Mesenchymal stem cell (in vitro differentiated cells and primary cell): Measurements from ENCODE around the gene UGT3A1.

Source experiments
- DNase-seq: peaks from one replicate; pipeline ENCODE4 v3.0.0-alpha.2; 2013
- H2AFZ ChIP-seq: one replicate; pipeline ENCODE4 v1.6.1; 2013; ENCODE audit warnings: low read depth, mild to moderate bottlenecking, control low read depth, inconsistent platforms, low read length, moderate library complexity
- H2AK5ac ChIP-seq: 2 replicates; pipeline ENCODE4 v1.6.1; 2013; ENCODE audit warnings: low read length, moderate library complexity, mild to moderate bottlenecking, inconsistent platforms; ENCODE audit not compliant: severe bottlenecking
- H2BK120ac ChIP-seq: one replicate; pipeline ENCODE4 v1.6.1; 2013; ENCODE audit warnings: low read depth, mild to moderate bottlenecking, inconsistent platforms, low read length, moderate library complexity
- H2BK12ac ChIP-seq, 2 experiments: one replicate each; pipeline ENCODE4 v1.6.1; 2013; ENCODE audit warnings: inconsistent platforms in 2 of 2, low read length in 2 of 2, mild to moderate bottlenecking in 2 of 2, moderate library complexity in 2 of 2, control low read depth in 1 of 2
- H2BK15ac ChIP-seq: one replicate; pipeline ENCODE4 v1.6.1; 2013; ENCODE audit warnings: mild to moderate bottlenecking, low read depth, inconsistent platforms; ENCODE audit not compliant: poor library complexity, severe bottlenecking
- H2BK5ac ChIP-seq: 2 replicates; pipeline ENCODE4 v1.6.1; 2013; ENCODE audit warnings: low read depth, mild to moderate bottlenecking, low read length, control low read depth, inconsistent platforms; ENCODE audit not compliant: poor library complexity, severe bottlenecking
- H3K14ac ChIP-seq, 2 experiments: one replicate each; pipeline ENCODE4 v1.6.1; 2013; ENCODE audit warnings: inconsistent platforms in 2 of 2, low read length in 2 of 2, control low read depth in 1 of 2, mild to moderate bottlenecking in 1 of 2, moderate library complexity in 1 of 2
- H3K18ac ChIP-seq, 2 experiments: one replicate each; pipeline ENCODE4 v1.6.1; 2013; ENCODE audit warnings: inconsistent platforms in 2 of 2, low read length in 2 of 2, control low read depth in 1 of 2, low read depth in 1 of 2, mild to moderate bottlenecking in 1 of 2
- H3K23ac ChIP-seq, 2 experiments: one replicate each; pipeline ENCODE4 v1.6.1; 2013; ENCODE audit warnings: inconsistent platforms in 2 of 2, low read length in 2 of 2, mild to moderate bottlenecking in 2 of 2, moderate library complexity in 2 of 2, control low read depth in 1 of 2
- H3K27ac ChIP-seq: 2 replicates; pipeline ENCODE4 v1.5.1; 2013; ENCODE audit warnings: mild to moderate bottlenecking, moderate library complexity, low read length, control low read depth, inconsistent platforms; ENCODE audit not compliant: poor library complexity, severe bottlenecking
- H3K27me3 ChIP-seq, 2 experiments: 2 replicates each; pipeline versions ENCODE4 v1.6.1 to v1.7.0; 2013; ENCODE audit warnings: low read length in 2 of 2, mild to moderate bottlenecking in 2 of 2, moderate library complexity in 2 of 2, control low read depth in 1 of 2, inconsistent platforms in 1 of 2; ENCODE audit not compliant: control insufficient read depth in 1 of 2, insufficient read depth in 1 of 2
- H3K36me3 ChIP-seq, 2 experiments: 2 replicates each; pipeline versions ENCODE4 v1.6.1 to v1.7.0; 2013; ENCODE audit warnings: low read length in 2 of 2, control low read depth in 1 of 2, inconsistent platforms in 1 of 2, low read depth in 1 of 2, mild to moderate bottlenecking in 1 of 2; ENCODE audit not compliant: insufficient read depth in 2 of 2, control insufficient read depth in 1 of 2
- H3K4ac ChIP-seq, 2 experiments: one replicate each; pipeline ENCODE4 v1.6.1; 2013; ENCODE audit warnings: inconsistent platforms in 2 of 2, low read length in 2 of 2, mild to moderate bottlenecking in 2 of 2, moderate library complexity in 2 of 2, control low read depth in 1 of 2, low read depth in 1 of 2
- H3K4me1 ChIP-seq: 2 replicates; pipeline ENCODE4 v1.6.1; 2013; ENCODE audit warnings: low read depth, low read length, control low read depth; ENCODE audit not compliant: control insufficient read depth, insufficient read depth
- H3K4me2 ChIP-seq: 2 replicates; pipeline ENCODE4 v1.6.1; 2013; ENCODE audit warnings: low read length, mild to moderate bottlenecking, inconsistent platforms; ENCODE audit not compliant: poor library complexity, severe bottlenecking
- H3K4me3 ChIP-seq, 2 experiments: 2 replicates each; pipeline versions ENCODE4 v1.5.1 to v1.7.0; 2013; ENCODE audit warnings: low read length in 2 of 2, mild to moderate bottlenecking in 2 of 2, control low read depth in 1 of 2, low read depth in 1 of 2; ENCODE audit not compliant: insufficient read depth in 1 of 2
- H3K79me1 ChIP-seq: replicated peaks from 2 replicates; pipeline ENCODE4 v1.6.1; 2013; ENCODE audit warnings: mild to moderate bottlenecking, control low read depth, low read length, inconsistent platforms; ENCODE audit not compliant: poor library complexity, severe bottlenecking
- H3K9ac ChIP-seq: 2 replicates; pipeline ENCODE4 v1.7.0; 2013; ENCODE audit warnings: mild to moderate bottlenecking, low read length, moderate library complexity
- H3K9me3 ChIP-seq: 2 replicates; pipeline ENCODE4 v1.7.0; 2013; ENCODE audit warnings: mild to moderate bottlenecking, low read length; ENCODE audit not compliant: control insufficient read depth
- H4K8ac ChIP-seq: one replicate; pipeline ENCODE4 v1.6.1; 2013; ENCODE audit warnings: inconsistent platforms, mild to moderate bottlenecking, low read length, moderate library complexity
- H4K91ac ChIP-seq: one replicate; pipeline ENCODE4 v1.6.1; 2013; ENCODE audit warnings: mild to moderate bottlenecking, low read length, inconsistent platforms
- WGBS: methylation state at CpG from one replicate; pipeline ENCODE4 v1.1.7; 2013; ENCODE audit warnings: mixed read lengths; 5-methylcytosine and 5-hydroxymethylcytosine counted together

The UGT3A1 gene

DNA sequence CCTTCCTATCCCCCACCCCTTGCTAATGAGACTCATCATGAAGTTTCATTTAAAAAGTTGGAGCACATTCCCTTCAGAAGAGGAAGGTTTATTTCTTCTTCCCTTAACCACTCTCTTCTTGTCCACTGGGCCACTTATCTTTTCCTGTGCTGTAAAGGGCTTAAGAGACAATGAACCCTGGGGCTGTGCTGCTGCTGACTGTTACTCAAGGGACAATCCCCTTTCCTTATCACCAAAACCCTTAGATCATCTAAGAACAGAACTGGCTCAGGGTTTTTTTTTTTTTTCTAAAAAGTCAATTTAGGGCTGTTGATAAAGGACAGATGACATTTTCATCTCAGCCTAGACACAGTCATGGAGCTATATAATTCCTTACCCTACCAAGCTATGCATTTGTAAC lies 82.4 kb downstream of the UGT3A1 start:
- no peaks in the 10 kb centered on the region for H3K4me1 ChIP-seq
- no peak overlapping the region for H3K4me3 ChIP-seq
- H3K36me3 ChIP-seq = no peaks in the 10 kb centered on the region

DNA sequence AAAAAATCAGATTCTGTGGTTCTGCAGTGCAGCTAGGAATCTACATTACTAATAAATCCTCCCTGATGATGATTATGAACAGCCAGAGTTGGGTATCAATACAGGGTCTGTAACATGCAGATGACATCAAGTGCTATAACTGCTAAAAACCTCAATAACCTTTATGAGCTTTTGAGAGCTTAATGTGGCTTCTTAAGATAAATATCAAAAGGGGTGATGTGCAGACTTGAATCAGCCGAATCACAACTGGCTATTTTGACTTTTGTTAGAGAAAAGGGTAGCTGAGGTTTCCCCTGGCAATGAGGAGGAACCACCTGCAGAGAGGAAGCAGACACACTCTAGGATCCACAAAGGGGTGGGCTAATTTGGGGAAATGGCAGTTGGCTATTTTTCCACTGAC lies 83.0 kb downstream of the UGT3A1 start:
- WGBS = 47% methylated on average over 1 of the region's 1 CpG
- H3K14ac ChIP-seq = no peak overlapping the region
- no peaks in the 10 kb centered on the region for H3K36me3 ChIP-seq
- no peaks in the 10 kb centered on the region for H3K9me3 ChIP-seq
- H3K4me2 ChIP-seq = no peak overlapping the region
- no peak overlapping the region for H2AK5ac ChIP-seq
- no peak overlapping the region for H2BK15ac ChIP-seq
- H2AFZ ChIP-seq = no peak overlapping the region
- no peak overlapping the region for H2BK120ac ChIP-seq
- no peak overlapping the region for H3K4me3 ChIP-seq
- no peaks in the 10 kb centered on the region for H3K27me3 ChIP-seq
- no peak overlapping the region for H3K23ac ChIP-seq
- H4K8ac ChIP-seq = no peak overlapping the region
- no peaks in the 10 kb centered on the region for H3K79me1 ChIP-seq
- no peak overlapping the region for H3K27ac ChIP-seq
- H2BK5ac ChIP-seq = no peak overlapping the region
- H3K4ac ChIP-seq = no peak overlapping the region
- no peak for DNase-seq
- H2BK12ac ChIP-seq = peak overlapping the region in 1 of 2 experiments; percentile 42
- H3K4me1 ChIP-seq = no peaks in the 10 kb centered on the region
- H4K91ac ChIP-seq = no peak overlapping the region
- no peak overlapping the region for H3K18ac ChIP-seq
- no peak overlapping the region for H3K9ac ChIP-seq

More for the DNA sequence above, 82.4 kb downstream of the UGT3A1 start:
- H2BK120ac ChIP-seq = no peak overlapping the region
- no peak overlapping the region for H2BK5ac ChIP-seq
- no peak overlapping the region for H2BK12ac ChIP-seq
- no peaks in the 10 kb centered on the region for H3K79me1 ChIP-seq
- H3K18ac ChIP-seq = no peak overlapping the region
- no peak overlapping the region for H2BK15ac ChIP-seq
- H2AFZ ChIP-seq = no peak overlapping the region
- H4K8ac ChIP-seq = no peak overlapping the region
- no peaks in the 10 kb centered on the region for H3K9me3 ChIP-seq
- H3K9ac ChIP-seq = no peak overlapping the region
- no peak overlapping the region for H3K23ac ChIP-seq
- H3K27ac ChIP-seq = no peak overlapping the region
- no peak overlapping the region for H2AK5ac ChIP-seq
- H3K4me2 ChIP-seq = no peak overlapping the region
- no peak overlapping the region for H4K91ac ChIP-seq
- H3K4ac ChIP-seq = no peak overlapping the region
- H3K27me3 ChIP-seq = no peaks in the 10 kb centered on the region
- no peak overlapping the region for H3K14ac ChIP-seq
- no peak for DNase-seq

DNA sequence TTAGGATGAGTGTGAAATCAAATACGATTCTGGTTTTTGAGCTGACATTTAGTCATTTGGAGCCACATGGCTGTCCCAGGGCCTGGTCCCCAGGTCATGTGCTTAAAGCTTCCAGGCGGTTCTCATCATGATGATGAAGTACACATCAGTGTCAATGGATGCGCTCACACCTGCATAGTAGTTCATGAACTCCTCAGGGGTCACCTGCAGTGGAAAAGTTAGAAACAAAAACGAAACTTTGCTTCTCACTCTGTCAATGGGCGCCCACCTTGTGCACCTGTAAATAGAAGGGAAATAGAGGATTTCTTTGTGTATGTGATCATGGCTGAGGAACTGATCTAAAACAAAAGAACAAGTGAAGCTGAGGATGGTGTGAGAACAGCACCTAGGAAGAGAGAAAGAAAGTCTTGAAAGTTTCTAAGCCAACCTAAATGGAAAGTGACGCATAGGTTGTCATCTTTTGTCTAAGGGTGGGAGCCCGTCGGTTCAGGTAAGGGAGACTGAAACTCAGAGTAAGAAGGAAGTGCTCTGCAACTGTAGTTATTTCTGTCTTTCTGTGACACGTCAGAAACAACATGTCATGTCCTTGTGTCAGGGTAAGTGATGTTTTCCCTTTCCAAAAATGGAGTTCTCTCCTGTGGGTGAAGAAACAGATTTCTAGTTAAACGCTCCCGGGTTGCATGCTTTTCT lies 86.6 kb downstream of the UGT3A1 start:
- no peaks in the 10 kb centered on the region for H3K27me3 ChIP-seq

DNA sequence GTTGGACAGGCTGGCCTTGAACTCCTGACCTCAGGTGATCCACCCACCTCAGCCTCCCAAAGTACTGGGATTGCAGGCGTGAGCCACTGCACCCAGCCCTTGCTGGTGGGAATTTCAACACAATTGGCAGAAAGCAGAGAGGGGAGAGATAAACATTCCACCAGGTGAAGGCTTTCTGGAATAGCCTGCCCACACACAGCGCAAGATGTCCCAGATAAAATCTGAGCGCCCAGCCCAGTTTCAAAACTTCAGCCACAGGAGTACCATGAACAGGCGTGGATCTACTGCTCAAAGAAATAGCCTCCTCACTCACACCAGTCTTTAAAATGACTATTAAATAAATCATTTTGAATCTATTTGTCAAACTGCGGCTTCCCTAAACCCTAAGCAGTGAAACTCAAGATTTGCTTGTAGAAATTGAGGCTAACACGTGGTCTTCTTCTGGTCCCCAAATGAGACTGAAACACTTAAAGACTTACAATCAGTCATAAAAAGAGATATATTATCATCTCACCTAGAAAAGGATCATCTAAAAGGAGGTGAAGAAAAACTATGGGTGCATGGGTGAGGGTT lies 87.5 kb downstream of the UGT3A1 start:
- no peak overlapping the region for H4K8ac ChIP-seq
- H2BK120ac ChIP-seq = no peak overlapping the region
- no peak overlapping the region for H2BK5ac ChIP-seq
- no peaks in the 10 kb centered on the region for H3K36me3 ChIP-seq
- no peak overlapping the region for H3K9ac ChIP-seq
- H3K4me1 ChIP-seq = no peaks in the 10 kb centered on the region
- H3K4me3 ChIP-seq = no peak overlapping the region
- H3K79me1 ChIP-seq = no peaks in the 10 kb centered on the region
- 94% methylated on average over 6 of the region's 6 CpGs for WGBS
- no peak for DNase-seq
- no peak overlapping the region for H4K91ac ChIP-seq
- no peaks in the 10 kb centered on the region for H3K27me3 ChIP-seq
- H2BK12ac ChIP-seq = no peak overlapping the region
- no peak overlapping the region for H3K23ac ChIP-seq
- no peak overlapping the region for H3K4me2 ChIP-seq
- no peaks in the 10 kb centered on the region for H3K9me3 ChIP-seq
- no peak overlapping the region for H2AFZ ChIP-seq
- H2AK5ac ChIP-seq = no peak overlapping the region
- H3K14ac ChIP-seq = no peak overlapping the region
- H3K18ac ChIP-seq = no peak overlapping the region
- H3K4ac ChIP-seq = no peak overlapping the region
- no peak overlapping the region for H2BK15ac ChIP-seq
- no peak overlapping the region for H3K27ac ChIP-seq

More for the DNA sequence above, 86.6 kb downstream of the UGT3A1 start:
- Histone ChIP-seq H2AK5ac (no peak overlapping the region), H3K9ac (no peak overlapping the region), H2BK12ac (no peak overlapping the region), H3K23ac (no peak overlapping the region), H3K4ac (no peak overlapping the region), H3K4me3 (no peak overlapping the region), H3K14ac (no peak overlapping the region), H3K18ac (no peak overlapping the region), H2AFZ (no peak overlapping the region), H3K4me2 (no peak overlapping the region), H4K91ac (no peak overlapping the region), H2BK15ac (no peak overlapping the region), H4K8ac (no peak overlapping the region), H3K9me3 (no peaks in the 10 kb centered on the region), H3K79me1 (no peaks in the 10 kb centered on the region), H2BK5ac (no peak overlapping the region), H2BK120ac (no peak overlapping the region), H3K4me1 (no peaks in the 10 kb centered on the region), H3K36me3 (no peaks in the 10 kb centered on the region), H3K27ac (no peak overlapping the region)
- DNase-seq = no peak
- 78% methylated on average over 11 of the region's 11 CpGs for WGBS
